KBM-7 (cell line): ENCODE data around the gene IRX4.
"Not testable (repeated sequence)": the region's sequence is repeated elsewhere in the genome, so short reads cannot be mapped to it uniquely, and the experiment has no call there.

ENCODE experiments used
- DNase-seq: peaks from one replicate; pipeline ENCODE4 v3.0.0-alpha.2; 2015
- in situ Hi-C: fragments of 300-500 bp; cut with MboI; formaldehyde crosslinking; loops from 2 replicates; pipeline ENCODE4 v1.14.3; 2020; ENCODE audit warnings: low sequenced_read_pairs, low pct_unique_long_range_greater_than_20kb, mixed read lengths

IRX4 gene

DNA sequence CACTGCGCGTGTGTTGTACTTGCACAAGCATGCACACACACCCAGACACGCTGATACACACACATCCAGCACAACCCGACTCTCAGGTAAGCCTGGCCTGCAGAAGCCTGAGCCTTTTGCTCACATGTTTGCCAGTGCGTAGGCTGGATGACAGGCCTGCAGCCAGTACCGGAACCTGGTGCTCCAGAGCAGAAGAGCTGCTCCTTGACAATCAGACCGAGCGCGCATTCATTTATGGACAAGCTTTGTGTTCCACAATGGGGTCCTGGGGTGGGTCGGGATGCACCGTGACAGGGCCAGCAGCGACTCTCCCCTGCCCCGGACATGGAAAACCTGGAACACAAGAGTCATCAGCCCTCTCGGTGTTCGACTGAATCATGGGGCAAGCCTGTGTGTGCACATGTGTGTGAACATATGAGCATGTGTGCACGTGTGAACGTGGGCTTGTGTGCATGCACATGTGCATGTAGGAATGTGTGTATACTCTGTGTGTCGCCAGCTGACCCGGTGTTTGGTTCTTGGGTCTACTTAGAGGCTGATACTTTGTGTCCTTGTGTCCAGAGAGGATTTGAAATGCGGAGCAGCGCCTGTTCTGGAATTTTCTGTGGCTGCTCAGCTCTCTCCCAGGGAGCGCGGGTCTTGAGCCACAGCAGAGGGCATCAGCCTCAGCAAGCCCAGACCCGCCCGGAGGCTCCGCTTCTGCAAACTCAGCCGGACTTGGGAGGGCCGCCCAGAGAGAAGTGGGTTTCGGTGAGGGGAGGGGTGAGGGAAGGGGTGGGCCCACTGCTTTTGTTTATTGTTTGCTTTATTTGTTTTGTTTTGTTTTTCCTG is 32.2 kb downstream of the IRX4 start:
- in situ Hi-C loops: no loop called here
- no peak for DNase-seq

DNA sequence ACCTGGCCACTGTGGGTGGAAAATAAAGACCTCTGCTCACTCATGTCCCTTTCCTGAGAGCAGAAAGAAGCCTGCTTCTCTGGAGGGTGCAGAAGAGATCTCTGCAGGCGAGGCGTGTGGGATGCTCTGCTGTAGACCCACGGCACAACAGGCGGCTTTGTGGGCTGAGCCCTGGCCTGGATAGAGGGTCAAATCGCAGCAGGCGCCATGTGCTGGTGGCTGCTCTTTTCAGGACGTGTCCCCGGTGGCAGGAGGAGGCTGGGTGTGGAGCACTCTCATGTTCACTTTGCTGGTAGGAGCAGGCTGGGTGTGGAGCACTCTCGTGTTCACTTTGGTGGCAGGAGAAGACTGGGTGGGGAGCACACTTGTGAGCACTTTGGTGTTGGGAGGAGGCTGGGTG is 35.1 kb downstream of the IRX4 start:
- no peak for DNase-seq
- in situ Hi-C loops: no loop called here

DNA sequence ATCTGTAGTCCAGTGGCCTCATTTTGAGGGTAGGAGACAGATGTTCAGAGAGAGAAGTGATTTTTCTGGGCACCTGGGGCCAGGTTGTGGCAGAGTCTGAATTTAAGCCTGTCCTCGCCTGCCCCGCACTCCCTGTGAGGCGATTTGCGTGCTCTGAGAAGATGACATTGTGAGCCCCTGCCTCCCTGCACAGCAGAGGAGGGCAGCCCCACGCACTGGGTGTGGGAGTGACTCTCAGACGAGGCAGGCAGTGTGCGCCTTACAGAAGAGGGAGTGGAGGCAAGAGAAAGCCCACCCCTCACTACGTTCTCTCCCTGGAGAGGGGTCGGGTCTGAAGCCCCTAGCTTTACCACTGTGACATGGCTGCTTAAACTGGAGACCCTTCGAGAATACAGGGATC is 35.7 kb downstream of the IRX4 start:
- no peak for DNase-seq
- in situ Hi-C loops: no loop called here

DNA sequence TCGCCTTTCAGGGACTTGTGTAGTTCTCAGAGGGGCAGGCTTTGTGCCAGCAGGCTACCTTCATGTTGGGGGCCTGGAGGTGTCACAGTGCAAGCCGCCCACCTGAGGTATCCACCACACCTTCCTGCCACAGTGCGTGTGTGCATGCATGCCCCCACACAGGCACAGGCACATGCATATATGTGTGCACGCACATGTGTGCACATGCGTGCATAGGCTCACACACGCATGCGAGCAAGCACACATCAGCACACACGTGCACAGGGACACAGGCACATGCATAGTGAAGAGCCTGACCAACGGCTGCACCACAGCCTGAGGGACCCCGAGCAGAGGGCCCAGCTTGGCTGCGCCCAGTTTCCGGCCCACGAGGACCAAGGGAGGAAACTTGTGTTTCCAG is 36.1 kb downstream of the IRX4 start:
- in situ Hi-C loops: no loop called here
- DNase-seq: no peak

DNA sequence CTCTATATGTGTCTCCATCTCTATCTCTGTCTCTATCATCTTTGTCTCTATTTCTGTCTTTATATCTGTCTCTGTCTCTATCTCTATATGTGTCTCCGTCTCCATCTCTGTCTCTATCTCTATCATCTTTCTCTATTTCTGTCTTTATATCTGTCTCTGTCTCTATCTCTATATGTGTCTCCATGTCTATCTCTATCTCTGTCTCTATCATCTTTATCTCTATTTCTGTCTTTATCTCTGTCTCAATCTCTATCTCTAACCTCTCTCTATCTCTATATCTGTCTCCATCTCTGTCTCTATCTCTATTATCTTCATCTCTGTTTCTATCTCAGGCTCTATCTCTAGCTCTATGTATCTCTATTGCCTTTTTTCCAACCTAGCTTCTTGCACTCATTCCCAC is 37.0 kb downstream of the IRX4 start:
- no peak for DNase-seq
- in situ Hi-C loops: no loop called here

DNA sequence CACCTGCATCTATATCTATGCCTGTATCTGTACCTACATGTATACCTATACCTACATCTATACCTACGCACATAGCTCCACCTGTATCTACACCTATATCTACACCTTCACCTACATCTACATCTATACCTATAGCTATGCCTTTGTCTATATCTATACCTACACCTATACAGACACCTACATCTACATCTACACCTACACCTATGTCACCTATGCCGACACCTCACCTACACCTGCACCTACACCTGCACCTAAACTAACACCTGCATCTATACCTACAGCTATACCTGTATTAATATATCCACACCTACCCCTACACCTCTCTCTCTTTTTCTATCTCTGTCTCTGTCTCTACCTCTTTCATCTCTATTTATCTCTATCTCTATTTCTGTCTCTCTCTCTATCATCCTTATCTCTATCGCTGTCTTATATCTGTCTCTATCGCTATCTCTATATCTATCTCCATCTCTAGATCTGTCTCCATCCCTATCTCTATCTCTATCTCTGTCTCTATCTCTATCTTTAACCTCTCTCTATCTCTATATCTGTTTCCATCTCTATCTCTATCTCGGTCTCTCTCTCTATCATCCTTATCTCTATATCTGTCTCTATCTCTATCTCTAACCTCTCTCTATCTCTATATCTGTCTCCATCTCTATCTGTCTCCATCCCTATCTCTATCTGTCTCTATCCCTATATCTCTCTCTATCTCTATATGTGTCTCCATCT is 37.9 kb downstream of the IRX4 start:
- no peak for DNase-seq
- in situ Hi-C loops: no loop called here

DNA sequence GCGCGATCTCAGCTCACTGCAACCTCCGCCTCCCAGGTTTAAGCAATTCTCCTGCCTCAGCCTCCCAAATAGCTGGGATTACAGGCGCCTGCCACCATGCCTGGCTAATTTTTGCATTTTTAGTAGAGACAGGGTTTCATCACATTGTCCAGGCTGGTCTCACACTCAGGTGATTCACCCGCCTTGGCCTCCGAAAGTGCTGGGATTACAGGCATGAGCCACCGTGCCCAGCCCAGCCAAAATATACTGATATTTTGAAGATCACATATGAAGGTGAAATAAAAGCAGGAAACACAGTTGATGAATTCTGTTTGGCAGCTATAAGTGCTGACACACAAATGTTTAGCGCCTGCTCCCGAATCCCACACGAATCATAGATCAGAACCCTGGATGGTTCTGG is 39.0 kb downstream of the IRX4 start:
- in situ Hi-C loops, DNase-seq: not testable (repeated sequence)

DNA sequence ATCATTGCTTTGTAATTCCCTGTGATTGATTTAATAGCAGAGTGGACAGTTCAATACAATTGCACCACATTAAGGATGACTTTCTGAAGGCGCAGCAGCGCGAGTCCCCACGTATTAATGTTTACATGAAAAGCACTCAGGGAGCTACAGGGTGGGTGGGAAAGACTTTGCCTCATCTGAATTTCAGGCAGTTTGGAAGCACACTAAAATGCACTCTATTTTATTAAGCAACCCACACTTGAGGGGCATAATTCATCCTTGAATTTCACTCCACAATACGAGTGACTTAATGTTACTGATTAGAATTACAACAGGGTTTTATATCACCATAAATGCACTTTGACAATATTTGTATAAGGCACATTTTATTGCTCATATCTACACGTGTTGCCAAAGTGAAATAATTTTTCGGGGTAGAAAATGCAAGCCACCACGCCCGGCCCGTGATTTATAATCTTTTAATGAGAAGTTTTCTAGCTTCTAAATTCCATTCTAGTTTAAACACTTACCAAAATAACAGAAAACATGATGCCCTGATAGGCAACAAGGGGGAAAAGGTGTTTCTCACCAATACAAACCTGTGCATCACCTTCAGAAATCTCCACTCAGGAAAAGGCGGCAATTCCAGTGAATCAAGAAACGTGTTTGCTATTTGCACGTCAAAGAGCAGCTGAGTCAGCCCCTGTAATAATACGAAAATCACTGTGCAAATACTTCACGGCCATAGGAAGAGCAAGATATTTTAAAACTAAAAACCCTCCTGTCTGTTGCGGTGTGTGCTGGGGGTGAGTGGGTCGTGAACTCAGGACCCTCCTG is 40.5 kb downstream of the IRX4 start:
- in situ Hi-C loops: no loop called here
- no peak for DNase-seq

DNA sequence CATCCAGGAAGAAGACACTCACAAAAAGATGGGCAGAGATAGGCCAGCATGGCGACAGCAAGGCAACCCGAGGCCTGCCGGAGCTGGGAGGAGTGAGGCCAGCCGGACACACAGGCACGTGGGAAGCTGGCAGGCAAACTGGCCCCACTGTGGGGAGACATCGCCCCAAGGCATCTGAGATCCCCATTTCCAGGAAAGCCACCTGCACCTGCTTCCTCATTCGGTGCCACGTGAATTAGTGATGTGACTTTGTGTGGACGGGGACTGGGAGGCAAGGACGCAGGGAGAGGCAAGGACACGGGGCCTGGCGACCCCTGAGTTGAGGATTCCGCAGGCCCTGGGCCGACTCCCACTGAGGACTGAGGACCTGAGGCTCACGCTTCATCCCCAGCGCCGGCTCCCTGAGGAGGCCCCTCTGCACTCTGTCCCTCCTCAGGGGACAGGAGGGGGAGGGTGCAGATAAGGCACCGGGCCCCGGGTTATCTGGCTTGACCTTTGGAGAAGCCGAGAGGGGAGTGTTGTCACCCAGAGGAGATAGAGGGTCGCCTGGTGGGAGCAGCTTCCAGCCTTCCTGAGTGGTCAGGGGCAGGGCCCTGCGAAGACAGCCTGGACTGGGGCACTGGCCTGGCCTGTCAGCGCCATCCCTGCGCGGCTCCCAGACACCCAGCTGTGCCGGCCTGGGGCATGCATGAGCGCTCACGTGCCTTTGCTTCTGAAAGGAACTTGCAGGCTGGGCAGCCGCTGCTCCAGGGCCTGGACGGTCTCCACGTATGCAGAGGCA is 41.8 kb downstream of the IRX4 start:
- no peak for DNase-seq
- in situ Hi-C loops: no loop called here

DNA sequence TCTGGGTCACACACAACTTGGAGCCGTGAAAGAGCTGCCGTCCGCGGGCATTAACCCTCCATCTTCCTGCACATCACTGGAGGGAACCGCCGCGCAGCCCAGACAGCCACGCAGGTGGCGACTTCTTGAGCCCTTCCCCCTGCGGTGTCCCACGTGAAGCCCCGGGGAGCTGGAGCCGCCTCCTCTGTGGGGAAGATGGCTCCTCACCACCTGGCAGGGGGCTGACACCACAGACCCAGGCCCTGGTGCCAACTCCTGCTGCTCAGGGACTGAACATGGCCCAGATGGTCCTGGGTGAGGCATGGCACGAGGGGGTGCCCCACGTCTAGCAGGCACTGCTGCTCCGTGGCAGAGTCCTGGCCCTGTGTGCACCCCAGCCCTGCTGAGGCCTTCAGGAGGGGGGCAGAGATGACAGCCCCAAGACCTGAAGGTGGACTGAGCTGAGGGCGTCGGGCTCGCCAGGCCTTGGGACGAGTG is 42.6 kb downstream of the IRX4 start:
- no peak for DNase-seq
- in situ Hi-C loops: no loop called here

DNA sequence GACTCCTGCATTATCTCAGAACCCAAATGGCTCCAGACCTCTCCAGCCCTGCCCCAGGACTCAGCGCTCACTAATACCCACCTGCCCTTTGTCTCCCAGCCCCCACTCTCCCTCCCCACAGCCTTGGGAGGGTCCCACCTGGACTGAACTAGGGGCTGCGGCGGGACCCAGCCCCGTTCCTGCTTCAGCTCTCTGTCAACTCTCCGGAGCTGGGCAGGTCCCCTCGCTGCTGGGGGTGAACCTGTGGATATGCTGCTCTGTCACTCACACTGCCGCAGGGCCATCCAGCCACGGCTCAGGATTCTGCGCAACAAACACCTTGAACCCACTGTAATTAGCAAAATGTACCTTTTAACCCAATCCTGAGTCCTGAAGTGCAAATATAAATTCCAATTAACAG is 44.7 kb downstream of the IRX4 start:
- no peak for DNase-seq
- in situ Hi-C loops: no loop called here

DNA sequence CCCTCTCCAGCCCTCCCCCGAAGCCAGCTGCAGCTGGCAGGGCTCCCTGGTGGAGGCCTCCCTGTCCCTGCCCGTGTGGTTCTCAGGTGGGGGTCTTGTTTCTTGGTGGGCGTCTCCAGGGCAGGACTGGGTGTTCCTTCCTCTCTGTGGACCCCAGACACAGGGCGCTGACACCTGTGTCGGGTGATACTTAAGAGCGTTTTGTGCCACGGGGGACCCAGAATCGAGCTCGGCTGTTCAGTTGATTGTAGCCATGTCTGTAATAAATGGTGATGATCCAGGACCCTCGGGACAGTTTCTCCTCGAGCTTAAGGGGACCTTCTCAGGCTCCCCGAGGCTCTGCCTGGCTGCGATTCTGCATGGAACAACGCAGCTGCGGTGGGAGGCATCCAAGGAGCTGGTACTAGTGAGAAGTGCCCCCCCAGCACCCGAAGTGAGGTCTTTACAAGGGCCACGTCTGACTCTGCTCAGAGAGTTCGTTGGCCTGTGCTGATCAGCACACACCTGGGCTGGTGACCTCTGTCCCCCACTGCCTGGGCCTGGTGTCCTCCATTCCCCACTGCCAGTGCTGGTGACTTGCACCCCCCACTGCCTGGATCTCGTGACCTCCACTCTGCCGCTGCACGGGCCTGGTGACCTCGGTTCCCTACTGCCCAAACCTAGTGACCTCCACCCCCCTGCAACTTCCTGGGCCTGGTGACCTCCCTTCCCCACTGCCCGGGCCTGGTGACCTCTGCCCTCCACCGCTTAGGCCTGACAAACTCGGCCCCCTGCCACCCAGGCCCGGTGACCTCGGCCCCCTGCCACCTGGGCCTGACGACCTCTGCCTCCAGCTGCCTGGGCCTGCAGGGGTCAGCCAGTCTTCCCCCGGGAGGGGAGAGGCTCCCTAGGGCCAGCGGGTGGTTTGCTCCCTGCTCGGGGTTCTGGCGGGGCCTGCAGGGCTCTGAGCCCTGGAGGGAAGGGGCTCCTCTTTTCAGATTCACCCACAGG is 45.5 kb downstream of the IRX4 start:
- DNase-seq: no peak
- in situ Hi-C loops: no loop called here

DNA sequence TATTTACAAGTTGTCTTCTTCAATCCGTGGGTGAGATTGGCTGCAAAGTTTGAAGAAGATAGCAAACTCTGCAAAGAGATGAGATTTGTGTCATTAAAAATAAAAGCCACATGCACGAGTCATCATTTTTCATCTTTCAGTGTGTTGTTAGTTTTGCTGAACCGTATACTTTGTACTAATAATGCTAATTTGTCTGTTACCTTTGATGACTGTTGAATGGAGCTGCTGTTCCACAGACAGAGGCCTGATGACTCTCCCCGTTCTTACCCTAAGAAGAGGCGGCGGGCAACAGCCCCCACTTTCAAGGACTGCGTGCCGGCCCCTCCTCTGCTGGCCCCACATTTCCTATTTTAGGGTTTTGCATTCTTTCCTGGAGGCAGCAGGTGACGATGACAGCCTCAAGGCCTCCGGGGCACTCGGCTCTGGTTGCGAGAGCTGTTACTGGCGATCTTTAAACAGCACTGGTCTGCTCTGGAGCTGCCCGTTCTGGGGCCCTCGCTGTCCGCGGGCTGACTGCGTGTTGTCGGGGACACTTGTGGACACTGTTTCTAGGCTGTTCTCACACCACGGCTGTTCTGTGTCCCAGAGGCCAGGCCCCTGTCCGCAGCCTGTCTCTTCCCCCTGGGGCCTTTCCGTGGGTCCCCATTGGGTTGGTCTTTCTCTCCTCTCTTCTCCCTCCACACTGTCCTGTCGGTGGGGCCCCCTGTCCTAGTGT is 46.4 kb downstream of the IRX4 start:
- in situ Hi-C loops: no loop called here
- DNase-seq: no peak

DNA sequence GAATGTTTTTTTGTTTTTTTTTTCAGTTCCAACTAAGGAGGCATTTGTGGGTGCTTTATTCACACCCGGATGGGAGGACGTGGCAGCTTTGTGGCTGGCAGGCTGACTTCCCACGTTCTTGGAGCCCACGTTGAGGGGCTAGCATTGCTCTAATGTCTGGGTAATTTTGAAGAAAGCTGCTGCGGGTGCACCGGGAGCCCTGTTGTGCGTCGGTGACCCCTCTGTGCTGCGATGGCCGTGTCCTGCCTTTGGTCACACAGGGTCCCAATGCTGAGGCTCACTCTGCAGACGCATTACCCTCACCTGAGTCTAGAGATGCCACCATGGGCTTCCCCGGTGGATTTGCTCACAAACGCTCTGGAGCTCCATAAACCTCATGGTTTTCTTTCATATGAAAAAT is 47.3 kb downstream of the IRX4 start:
- in situ Hi-C loops: no loop called here
- DNase-seq: no peak

DNA sequence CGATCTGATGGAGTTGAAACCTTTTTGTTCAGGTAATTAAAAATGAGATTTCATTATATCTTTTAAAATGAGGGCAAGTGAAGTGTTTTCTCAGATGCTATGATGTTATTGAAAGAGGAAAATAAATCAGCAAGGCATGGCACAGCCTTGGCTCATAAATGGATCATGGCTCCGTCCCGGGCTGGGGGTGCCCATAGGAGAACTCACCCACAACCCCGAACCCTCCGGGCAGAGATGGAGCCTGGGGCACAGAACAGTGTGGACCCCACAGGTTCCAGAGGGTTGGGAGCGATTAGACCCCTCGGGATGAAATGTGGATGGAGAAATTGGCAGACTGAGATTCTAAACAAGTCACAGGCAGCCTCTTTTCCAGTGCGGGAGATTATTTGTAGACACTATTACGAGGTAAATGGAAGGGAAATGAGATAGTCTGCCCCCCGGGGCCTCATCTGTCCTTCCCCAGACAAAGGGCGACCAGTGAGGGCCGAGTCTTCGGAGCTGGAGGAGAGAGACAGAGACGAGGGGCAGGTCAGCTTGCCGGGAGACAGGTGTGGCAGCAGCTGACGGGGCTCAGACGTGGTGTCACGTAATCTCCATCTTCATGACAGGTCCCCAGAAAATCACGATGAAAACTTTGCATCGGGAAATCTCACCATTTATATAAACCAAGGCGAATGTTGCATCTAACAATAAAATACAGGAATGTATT is 47.9 kb downstream of the IRX4 start:
- DNase-seq: no peak
- in situ Hi-C loops: no loop called here

DNA sequence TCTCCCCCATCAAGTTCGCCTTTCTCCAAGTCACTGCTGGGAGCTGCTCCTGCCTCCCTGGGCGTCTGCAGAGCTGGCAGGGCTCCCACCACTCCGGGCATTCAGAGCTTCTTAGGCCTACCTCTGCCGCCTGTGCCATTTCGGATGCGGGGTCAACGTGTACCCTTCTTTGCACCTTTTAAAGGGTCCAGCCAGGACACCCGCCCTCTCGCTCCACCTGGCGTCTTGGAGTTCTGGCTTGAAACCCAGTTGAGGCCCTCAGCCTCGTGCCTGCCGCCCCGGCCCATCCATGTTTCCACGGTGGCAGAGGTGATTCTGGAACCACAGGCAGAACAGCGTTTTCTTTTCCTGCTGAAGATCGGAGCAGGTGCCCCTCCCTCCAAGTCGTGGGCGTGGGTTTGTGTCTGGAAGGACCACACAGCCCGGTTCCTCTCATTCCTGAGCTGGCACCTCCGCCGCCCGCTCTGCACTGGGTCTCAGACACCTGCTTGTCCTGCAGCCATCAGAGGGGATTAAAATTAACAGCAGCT is 48.6 kb downstream of the IRX4 start:
- in situ Hi-C loops: no loop called here
- no peak for DNase-seq
